ENCODE data around the gene PTPMT1. TPM values are rescaled to one million over a fixed set of nuclear protein-coding genes. Genes with fewer than 3 reads are reported as not detected.
A peak's percentile ranks its signal among the peaks of the same experiment; 100 is the strongest.

The PTPMT1 gene
- total RNA-seq, 1 donor = 71.7 TPM

DNA sequence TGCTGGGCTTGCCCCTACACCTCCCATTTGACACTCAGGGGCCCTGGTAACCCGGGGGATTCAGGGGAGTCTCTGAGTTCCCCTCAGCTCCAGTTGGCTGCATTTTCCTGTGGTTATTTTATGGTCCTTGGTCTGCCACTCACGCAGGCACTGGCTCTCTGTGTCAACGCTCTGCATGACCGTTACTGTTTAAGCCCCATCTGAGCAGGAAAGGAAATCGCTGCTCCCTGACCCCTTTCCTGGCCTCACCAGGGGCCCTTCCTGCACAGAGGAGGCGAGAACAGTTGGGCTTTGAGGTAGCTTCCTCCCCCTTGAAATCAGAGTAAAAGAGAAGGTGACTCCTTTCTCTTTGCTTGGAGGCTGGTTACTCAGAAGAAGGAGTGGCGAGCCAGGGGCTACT, 26.4 kb downstream of the PTPMT1 start:
- DNase-seq (ENCODE audit: low read depth) = no peak
- H3K4me3 ChIP-seq (ENCODE audit: low read depth, low read length) = no peak overlapping the region
- TF ChIP-seq, protein P1, sequence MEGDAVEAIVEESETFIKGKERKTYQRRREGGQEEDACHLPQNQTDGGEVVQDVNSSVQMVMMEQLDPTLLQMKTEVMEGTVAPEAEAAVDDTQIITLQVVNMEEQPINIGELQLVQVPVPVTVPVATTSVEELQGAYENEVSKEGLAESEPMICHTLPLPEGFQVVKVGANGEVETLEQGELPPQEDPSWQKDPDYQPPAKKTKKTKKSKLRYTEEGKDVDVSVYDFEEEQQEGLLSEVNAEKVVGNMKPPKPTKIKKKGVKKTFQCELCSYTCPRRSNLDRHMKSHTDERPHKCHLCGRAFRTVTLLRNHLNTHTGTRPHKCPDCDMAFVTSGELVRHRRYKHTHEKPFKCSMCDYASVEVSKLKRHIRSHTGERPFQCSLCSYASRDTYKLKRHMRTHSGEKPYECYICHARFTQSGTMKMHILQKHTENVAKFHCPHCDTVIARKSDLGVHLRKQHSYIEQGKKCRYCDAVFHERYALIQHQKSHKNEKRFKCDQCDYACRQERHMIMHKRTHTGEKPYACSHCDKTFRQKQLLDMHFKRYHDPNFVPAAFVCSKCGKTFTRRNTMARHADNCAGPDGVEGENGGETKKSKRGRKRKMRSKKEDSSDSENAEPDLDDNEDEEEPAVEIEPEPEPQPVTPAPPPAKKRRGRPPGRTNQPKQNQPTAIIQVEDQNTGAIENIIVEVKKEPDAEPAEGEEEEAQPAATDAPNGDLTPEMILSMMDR (IDR thresholded peaks at IDR 0.05; ENCODE audit: insufficient read depth, low read depth, low read length) = no peak

DNA sequence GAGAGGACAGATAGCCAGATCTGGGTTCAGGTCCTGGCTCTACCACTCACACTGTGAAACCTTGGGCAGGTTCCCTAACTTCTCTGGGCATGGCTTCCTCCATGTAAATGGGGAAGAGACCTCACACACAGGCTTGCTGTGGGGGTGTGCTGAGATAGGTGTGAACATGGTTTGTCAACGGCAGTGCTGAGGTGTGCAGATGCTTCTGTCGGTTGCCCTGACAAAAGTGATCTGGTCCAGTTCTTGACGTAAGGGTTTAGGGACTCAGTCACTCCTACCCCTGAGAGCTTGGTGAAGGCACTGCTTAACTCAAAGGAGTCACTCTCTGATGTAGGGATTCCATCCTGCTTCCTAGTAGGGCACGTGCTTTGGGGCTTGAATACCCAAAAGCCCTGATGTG, 26.9 kb downstream of the PTPMT1 start:
- DNase-seq (ENCODE audit: low read depth) = no peak
- H3K4me3 ChIP-seq (ENCODE audit: low read depth, low read length) = no peak overlapping the region
- TF ChIP-seq, protein P1 (IDR thresholded peaks at IDR 0.05; ENCODE audit: insufficient read depth, low read depth, low read length) = no peak

DNA sequence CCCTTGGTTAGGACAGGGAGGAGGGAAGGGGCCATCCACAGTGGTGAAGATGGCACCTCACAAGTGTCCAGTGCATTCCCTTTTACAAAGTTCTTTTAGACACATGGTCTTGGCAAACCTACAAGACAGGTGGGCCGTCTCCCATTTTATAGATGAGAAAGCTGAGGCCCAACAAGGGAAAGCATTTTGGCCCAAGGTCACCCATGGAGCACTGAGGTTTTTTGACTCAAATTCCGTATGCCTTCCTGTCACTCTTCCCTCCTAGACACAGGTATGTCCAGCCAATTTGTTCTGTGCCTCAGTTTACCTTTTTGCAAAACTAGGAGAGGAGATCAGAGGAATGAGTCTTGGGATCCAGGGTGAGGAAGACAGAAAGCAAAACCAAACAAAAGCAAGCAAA, 27.6 kb downstream of the PTPMT1 start:
- TF ChIP-seq, protein P1 (IDR thresholded peaks at IDR 0.05; ENCODE audit: insufficient read depth, low read depth, low read length) = no peak
- H3K4me3 ChIP-seq (ENCODE audit: low read depth, low read length) = no peak overlapping the region
- DNase-seq (ENCODE audit: low read depth) = no peak

DNA sequence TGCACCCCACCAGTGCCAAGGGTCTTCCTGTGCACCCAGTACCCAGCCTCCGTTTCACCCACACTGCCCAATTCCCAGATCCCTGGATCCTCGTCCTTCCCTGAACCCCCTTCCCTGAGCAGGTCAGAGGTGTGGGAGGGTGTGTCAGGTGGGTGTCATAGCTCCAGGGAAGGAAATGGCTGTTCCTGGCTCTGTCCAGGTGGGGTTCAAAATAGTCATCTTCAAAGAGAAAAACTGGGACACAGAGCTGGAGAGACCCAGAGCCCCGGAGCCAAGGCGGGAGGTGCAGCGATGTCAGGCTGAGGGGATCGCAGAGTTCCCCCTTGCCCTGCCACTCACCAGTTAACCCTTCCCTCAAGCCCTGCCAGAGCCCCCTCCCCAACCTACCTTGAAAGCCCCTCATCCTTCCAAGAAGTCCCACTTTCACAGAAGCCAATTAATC, 28.1 kb downstream of the PTPMT1 start:
- DNase-seq (ENCODE audit: low read depth) = no peak
- TF ChIP-seq, protein P1 (IDR thresholded peaks at IDR 0.05; ENCODE audit: insufficient read depth, low read depth, low read length) = no peak
- H3K4me3 ChIP-seq (ENCODE audit: low read depth, low read length) = peak overlapping the region; percentile 43

DNA sequence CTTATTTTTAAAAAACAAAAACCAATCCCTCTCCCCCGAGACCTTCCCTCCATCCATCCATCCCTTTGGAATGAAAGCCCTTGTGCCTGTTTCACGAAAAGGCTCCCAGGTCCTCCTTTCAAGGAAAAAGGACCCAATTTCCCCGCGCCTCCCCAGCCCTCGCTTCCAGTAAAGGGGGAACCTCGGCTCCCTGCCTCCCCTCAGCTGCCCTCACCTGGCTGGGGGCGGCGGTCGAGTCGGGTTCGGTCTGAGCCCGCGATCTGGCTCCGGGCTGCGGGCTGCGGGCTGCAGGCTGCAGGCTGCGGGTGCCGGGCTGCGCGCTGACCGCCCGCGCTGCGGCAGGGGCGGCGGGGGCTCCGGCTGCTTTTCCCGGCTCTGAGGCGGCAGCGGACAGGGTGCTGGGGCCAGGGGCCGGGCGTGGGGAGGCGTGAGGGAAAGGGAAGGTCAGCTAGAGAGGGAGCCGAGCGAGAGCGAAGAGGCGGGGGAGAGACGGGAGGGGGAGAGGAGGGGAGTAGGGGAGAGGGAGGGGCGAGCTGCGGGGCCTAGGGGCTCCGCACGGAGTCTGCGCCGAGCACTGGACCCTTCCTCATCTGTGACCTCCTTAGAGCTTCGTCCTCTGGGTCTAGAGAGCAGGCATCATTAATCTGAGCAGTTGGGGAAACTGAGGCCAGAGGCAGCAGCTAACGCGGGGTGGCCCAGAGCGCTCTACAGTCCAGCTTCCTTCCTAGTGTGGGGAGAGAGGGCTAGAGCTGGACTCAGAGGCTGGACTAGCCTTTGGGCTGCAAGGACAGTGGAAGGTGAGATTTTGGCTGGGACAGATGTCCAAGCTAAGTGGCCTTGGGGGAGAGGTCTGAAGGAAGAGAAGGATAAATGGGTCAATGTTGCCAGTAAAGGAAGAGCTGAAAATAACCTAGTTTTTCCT, 28.8 kb downstream of the PTPMT1 start, which contains the start of gene C1QTNF4:
C1QTNF4 (minus strand) TSS at position 478 of the 922 bp plus-strand sequence. CDS start 3,601 bp downstream, outside the sequence.
- peak within 1 kb of the TSS; percentile 43 for H3K4me3 ChIP-seq (ENCODE audit: low read depth, low read length)
- DNase-seq (ENCODE audit: low read depth) = no peak
- TF ChIP-seq, protein P1 (IDR thresholded peaks at IDR 0.05; ENCODE audit: insufficient read depth, low read depth, low read length) = no peak

DNA sequence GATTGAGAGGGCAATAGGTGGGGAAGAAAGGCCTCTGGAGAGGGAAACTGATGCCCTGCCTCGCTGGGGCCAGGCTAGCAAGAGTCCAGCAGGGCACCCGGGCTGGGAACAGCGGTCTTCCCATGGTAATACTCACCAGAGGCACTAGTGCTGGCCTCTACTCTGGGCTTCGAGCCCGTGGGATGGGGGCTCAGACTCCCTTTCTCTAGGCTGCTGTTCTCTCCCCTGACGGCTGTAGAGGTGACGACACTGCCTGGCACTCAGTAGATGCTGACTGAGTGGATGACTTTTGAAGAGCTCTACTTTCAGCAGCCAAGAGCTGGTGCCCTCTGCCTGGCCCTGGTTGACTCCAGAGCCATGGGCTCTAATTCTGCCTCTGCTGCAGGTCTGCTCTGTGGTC, 29.6 kb downstream of the PTPMT1 start:
- no peak for DNase-seq (ENCODE audit: low read depth)
- TF ChIP-seq, protein P1 (IDR thresholded peaks at IDR 0.05; ENCODE audit: insufficient read depth, low read depth, low read length) = no peak
- no peak overlapping the region for H3K4me3 ChIP-seq (ENCODE audit: low read depth, low read length)
